ENCODE results near the gene INMT.

DNA sequence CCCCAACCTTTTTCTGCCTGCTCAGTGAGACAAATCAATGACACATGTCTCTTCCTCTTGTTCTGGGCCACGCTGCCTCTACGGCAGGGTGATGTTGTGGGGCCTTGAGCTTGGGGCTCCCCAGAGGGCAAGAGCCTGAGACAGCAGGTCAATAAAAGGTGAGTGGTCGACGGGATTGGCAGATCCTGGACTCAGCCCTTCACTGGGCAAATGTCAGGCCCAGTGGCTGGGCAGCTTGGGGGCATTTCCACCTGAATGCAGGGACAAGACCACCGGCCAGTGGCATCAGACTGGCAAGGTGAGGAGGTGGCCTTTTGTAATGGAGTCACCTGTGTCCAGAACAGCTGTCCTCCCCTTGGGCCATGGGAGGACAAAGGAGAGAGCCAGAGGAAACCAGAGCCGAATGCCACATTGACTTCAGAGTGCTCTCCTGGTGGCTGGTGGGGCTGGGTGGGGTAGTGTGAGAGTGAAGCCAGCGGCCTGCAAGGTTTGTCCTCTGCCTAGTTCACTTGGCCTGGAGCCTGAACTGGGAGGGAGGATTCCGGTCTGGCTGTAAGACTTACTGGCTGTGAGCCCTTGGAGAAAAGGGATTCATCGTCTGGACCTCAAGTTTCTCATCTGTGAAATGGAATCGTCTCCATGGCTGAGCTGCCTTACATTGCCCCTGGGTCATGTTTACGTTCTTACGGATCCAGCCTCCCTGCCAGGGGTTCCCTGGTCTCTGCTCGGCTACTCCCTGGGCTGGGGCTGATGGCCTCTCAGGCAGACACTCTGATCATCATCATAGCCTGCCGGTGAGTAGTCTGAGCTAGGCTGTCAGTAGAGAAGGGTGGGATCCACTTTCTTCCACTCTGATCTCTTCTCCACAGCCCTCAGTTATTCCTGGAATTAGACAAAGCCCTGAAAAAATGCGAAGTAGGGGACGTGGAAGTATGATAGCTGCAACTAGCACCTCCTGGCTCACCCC lies 44.3 kb upstream of the INMT start:
- TF ChIP-seq TAF1 (IDR thresholded peaks at IDR 0.05; ENCODE audit: borderline replicate concordance, low read depth, low read length): no peak
- TF ChIP-seq POLR2AphosphoS5 (IDR thresholded peaks at IDR 0.05; ENCODE audit: low read depth, low read length): no peak
